OCI-M2 (cell line): ENCODE data around the gene MCOLN1.
"Not testable (repeated sequence)": the region's sequence is repeated elsewhere in the genome, so short reads cannot be mapped to it uniquely, and the experiment has no call there.

ENCODE experiments used
- DNase-seq: peaks from one replicate; lab custom pipeline; 2025; ENCODE audit not compliant: unreplicated experiment; lab: John Stamatoyannopoulos, UW

MCOLN1 gene

GRCh38 chr19:7565332-7565731 lies 42.9 kb downstream of the MCOLN1 start:
- no peak for DNase-seq

- no peak for DNase-seq
Measured at GRCh38 chr19:7570761-7571160, 48.3 kb downstream of the MCOLN1 start.

- DNase-seq: no peak
Measured at GRCh38 chr19:7575434-7576040, 53.1 kb downstream of the MCOLN1 start.

- not testable (repeated sequence) for DNase-seq
Measured at GRCh38 chr19:7577422-7577821, 55.0 kb downstream of the MCOLN1 start.

GRCh38 chr19:7578127-7578526 lies 55.7 kb downstream of the MCOLN1 start:
- no peak for DNase-seq

- no peak for DNase-seq
Measured at GRCh38 chr19:7579182-7579581, 56.8 kb downstream of the MCOLN1 start.

- DNase-seq: no peak
Measured at GRCh38 chr19:7582446-7582845, 60.0 kb downstream of the MCOLN1 start.
